Measurements from ENCODE around the gene TANC1.

- TF ChIP-seq CTCF (IDR thresholded peaks at IDR 0.05) (no peak), EP300 (IDR thresholded peaks at IDR 0.05; ENCODE audit: low read depth) (no peak)
These were observed 156.6 kb downstream of the TANC1 start for GRCh38 chr2:159124931-159125467.

All from transverse colon (tissue), 3 donors.